ENCODE data around the gene WDFY4.

- no peak for TF ChIP-seq JUND (IDR thresholded peaks at IDR 0.05)
- no peak for TF ChIP-seq CTCF (IDR thresholded peaks at IDR 0.05)
- no peak for TF ChIP-seq TAF1 (IDR thresholded peaks at IDR 0.05; ENCODE audit: borderline replicate concordance, low read depth, low read length)
Measured at GRCh38 chr10:48904861-48905260, 220.2 kb downstream of the WDFY4 start.
